A673 (cell line): Measurements from ENCODE around the gene SCMH1.

Experiments
- CTCF ChIP-seq: fragments of 300-800, 200-600 bp; sonication (generic); conservative IDR thresholded peaks from 2 replicates; pipeline ENCODE4 v1.5.1; 2017; ENCODE audit warnings: low read depth, mild to moderate bottlenecking, antibody characterized with exemption, low read length, moderate library complexity, mixed read lengths
- EZH2 ChIP-seq: fragments of 200-600 bp; sonication (generic); IDR thresholded peaks from 2 replicates; pipeline ENCODE4 v1.6.1; 2017; ENCODE audit warnings: borderline replicate concordance, low read depth, mild to moderate bottlenecking, mixed read lengths, antibody characterized with exemption, low read length; ENCODE audit not compliant: poor library complexity, severe bottlenecking

GRCh38 chr1:41184446-41184845, 57.7 kb downstream of the SCMH1 start:
- no peak for TF ChIP-seq CTCF
- TF ChIP-seq EZH2 = no peak
